A549 (cell line): ENCODE results near the gene GPR75.

Experiments
- BHLHE40 ChIP-seq: IDR thresholded peaks from 2 replicates; pipeline ENCODE4 v1.6.1; 2012; ENCODE audit warnings: low read depth, low read length, inconsistent platforms
- CHD4 ChIP-seq: fragments of 200-600 bp; sonication (generic); IDR thresholded peaks from 2 replicates; pipeline ENCODE4 v1.6.1; 2016; ENCODE audit warnings: antibody characterized with exemption, mild to moderate bottlenecking, borderline replicate concordance
- CTCF ChIP-seq: fragments of >200 bp; sonication (Bioruptor Twin); formaldehyde crosslinking; IDR thresholded peaks from 3 replicates; pipeline ENCODE4 v1.5.1; 2016
- ESRRA ChIP-seq: fragments of 150-350 bp; IDR thresholded peaks from 2 replicates; pipeline ENCODE4 v1.6.1; 2014; ENCODE audit warnings: mild to moderate bottlenecking, low read length, borderline replicate concordance
- MAX ChIP-seq: IDR thresholded peaks from 2 replicates; pipeline ENCODE4 v1.6.1; 2012
- NFE2L2 ChIP-seq: fragments of 150-350 bp; conservative IDR thresholded peaks from 2 replicates; pipeline ENCODE4 v1.6.1; 2014; ENCODE audit warnings: low read length
- POLR2A ChIP-seq: IDR thresholded peaks from 2 replicates; pipeline ENCODE4 v1.6.1; 2012; ENCODE audit warnings: mild to moderate bottlenecking, low read length
- RCOR1 ChIP-seq: fragments of 150-350 bp; IDR thresholded peaks from 2 replicates; pipeline ENCODE4 v1.6.1; 2014; ENCODE audit warnings: antibody characterized with exemption, low read length, low read depth
- TF ChIP-seq, protein P1 (sequence below): fragments of 200-600 bp; sonication (generic); IDR thresholded peaks from 2 replicates; pipeline ENCODE4 v1.6.1; 2016; ENCODE audit warnings: antibody characterized with exemption, mild to moderate bottlenecking, moderate library complexity
- TF ChIP-seq, protein P2 (sequence below): fragments of 150-350 bp; IDR thresholded peaks from 2 replicates; pipeline ENCODE4 v1.6.1; 2014; ENCODE audit warnings: low read depth, mild to moderate bottlenecking, low read length

DNA sequence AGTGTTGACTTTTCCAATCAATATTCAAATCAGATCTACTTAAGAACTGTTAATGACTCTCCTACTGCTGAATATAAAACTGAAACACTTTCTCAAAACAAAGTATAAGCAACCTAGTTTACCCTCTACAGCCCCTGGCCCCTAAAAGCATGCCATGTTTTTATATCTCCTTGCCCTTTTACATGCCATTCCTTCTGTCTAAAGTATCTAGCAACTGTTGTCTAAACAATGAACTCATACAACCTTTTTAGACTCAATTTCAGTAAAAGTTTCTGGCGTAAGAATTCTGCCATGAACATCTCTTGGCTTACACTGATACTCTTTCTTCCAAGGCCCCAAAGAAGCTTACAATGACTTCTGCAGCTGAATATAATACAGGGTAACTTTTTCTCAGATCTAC, 47.8 kb upstream of the GPR75 start:
- TF ChIP-seq, protein P1, sequence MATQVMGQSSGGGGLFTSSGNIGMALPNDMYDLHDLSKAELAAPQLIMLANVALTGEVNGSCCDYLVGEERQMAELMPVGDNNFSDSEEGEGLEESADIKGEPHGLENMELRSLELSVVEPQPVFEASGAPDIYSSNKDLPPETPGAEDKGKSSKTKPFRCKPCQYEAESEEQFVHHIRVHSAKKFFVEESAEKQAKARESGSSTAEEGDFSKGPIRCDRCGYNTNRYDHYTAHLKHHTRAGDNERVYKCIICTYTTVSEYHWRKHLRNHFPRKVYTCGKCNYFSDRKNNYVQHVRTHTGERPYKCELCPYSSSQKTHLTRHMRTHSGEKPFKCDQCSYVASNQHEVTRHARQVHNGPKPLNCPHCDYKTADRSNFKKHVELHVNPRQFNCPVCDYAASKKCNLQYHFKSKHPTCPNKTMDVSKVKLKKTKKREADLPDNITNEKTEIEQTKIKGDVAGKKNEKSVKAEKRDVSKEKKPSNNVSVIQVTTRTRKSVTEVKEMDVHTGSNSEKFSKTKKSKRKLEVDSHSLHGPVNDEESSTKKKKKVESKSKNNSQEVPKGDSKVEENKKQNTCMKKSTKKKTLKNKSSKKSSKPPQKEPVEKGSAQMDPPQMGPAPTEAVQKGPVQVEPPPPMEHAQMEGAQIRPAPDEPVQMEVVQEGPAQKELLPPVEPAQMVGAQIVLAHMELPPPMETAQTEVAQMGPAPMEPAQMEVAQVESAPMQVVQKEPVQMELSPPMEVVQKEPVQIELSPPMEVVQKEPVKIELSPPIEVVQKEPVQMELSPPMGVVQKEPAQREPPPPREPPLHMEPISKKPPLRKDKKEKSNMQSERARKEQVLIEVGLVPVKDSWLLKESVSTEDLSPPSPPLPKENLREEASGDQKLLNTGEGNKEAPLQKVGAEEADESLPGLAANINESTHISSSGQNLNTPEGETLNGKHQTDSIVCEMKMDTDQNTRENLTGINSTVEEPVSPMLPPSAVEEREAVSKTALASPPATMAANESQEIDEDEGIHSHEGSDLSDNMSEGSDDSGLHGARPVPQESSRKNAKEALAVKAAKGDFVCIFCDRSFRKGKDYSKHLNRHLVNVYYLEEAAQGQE = no peak
- TF ChIP-seq MAX (no peak), NFE2L2 (no peak), CTCF (no peak), BHLHE40 (no peak), POLR2A (no peak), RCOR1 (no peak), CHD4 (no peak), ESRRA (no peak)
- TF ChIP-seq, protein P2, sequence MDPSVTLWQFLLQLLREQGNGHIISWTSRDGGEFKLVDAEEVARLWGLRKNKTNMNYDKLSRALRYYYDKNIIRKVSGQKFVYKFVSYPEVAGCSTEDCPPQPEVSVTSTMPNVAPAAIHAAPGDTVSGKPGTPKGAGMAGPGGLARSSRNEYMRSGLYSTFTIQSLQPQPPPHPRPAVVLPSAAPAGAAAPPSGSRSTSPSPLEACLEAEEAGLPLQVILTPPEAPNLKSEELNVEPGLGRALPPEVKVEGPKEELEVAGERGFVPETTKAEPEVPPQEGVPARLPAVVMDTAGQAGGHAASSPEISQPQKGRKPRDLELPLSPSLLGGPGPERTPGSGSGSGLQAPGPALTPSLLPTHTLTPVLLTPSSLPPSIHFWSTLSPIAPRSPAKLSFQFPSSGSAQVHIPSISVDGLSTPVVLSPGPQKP = no peak
